ENCODE results near the gene COX5A.

GRCh38 chr15:74933573-74933972 lies 4.3 kb downstream of the COX5A start:
- no peak for TF ChIP-seq CTCF (IDR thresholded peaks at IDR 0.05)
- TF ChIP-seq POLR2A (IDR thresholded peaks at IDR 0.05; ENCODE audit: low read depth), result no peak
- TF ChIP-seq POLR2AphosphoS5 (IDR thresholded peaks at IDR 0.05), result no peak

All from esophagus muscularis mucosa (tissue), 3 donors.